Parathyroid adenoma (tissue), 2 donors: Measurements from ENCODE around the gene EHBP1L1.
"Not testable (repeated sequence)": the region's sequence is repeated elsewhere in the genome, so short reads cannot be mapped to it uniquely, and the experiment has no call there.

Experiments used
- H2AFZ ChIP-seq: fragments of 300-600 bp; sonication (generic); one replicate; pipeline ENCODE4 v1.7.0; 2017; ENCODE audit warnings: antibody characterized with exemption, mild to moderate bottlenecking
- H3K27ac ChIP-seq: fragments of 300-600 bp; sonication (generic); one replicate; pipeline ENCODE4 v1.7.0; 2017
- H3K27me3 ChIP-seq: fragments of 300-600 bp; sonication (generic); one replicate; pipeline ENCODE4 v1.7.0; 2017; ENCODE audit warnings: low read length; ENCODE audit not compliant: control insufficient read depth, insufficient read depth
- H3K36me3 ChIP-seq: fragments of 300-600 bp; sonication (generic); one replicate; pipeline ENCODE4 v1.7.0; 2017; ENCODE audit warnings: low read length; ENCODE audit not compliant: control insufficient read depth, insufficient read depth
- H3K4me1 ChIP-seq: fragments of 300-600 bp; sonication (generic); one replicate; pipeline ENCODE4 v1.7.0; 2017; ENCODE audit warnings: control low read depth
- H3K4me2 ChIP-seq: fragments of 300-600 bp; sonication (generic); one replicate; pipeline ENCODE4 v1.7.0; 2017; ENCODE audit warnings: low read length
- H3K4me3 ChIP-seq: fragments of 300-600 bp; sonication (generic); one replicate; pipeline ENCODE4 v1.7.0; 2017; ENCODE audit warnings: low read depth, low read length
- H3K79me2 ChIP-seq: fragments of 300-600 bp; sonication (generic); one replicate; pipeline ENCODE4 v1.7.0; 2017; ENCODE audit warnings: control low read depth
- H3K9ac ChIP-seq: fragments of 300-600 bp; sonication (generic); one replicate; pipeline ENCODE4 v1.7.0; 2017; ENCODE audit warnings: mild to moderate bottlenecking
- H3K9me3 ChIP-seq: fragments of 300-600 bp; sonication (generic); one replicate; pipeline ENCODE4 v1.7.0; 2017; ENCODE audit warnings: low read length; ENCODE audit not compliant: control insufficient read depth
- TF ChIP-seq, protein P1 (sequence below): fragments of 300-600 bp; sonication (generic); IDR thresholded peaks from one replicate; pipeline ENCODE4 v1.7.0; 2017; ENCODE audit warnings: antibody characterized with exemption, mild to moderate bottlenecking
- donor health status: primary hyperparathyroidism.

The EHBP1L1 gene

GRCh38 chr11:65560555-65561418, 15.1 kb upstream of the EHBP1L1 start:
- H3K4me2 ChIP-seq = no peak overlapping the region
- H3K36me3 ChIP-seq = no peaks in the 10 kb centered on the region
- TF ChIP-seq, protein P1, sequence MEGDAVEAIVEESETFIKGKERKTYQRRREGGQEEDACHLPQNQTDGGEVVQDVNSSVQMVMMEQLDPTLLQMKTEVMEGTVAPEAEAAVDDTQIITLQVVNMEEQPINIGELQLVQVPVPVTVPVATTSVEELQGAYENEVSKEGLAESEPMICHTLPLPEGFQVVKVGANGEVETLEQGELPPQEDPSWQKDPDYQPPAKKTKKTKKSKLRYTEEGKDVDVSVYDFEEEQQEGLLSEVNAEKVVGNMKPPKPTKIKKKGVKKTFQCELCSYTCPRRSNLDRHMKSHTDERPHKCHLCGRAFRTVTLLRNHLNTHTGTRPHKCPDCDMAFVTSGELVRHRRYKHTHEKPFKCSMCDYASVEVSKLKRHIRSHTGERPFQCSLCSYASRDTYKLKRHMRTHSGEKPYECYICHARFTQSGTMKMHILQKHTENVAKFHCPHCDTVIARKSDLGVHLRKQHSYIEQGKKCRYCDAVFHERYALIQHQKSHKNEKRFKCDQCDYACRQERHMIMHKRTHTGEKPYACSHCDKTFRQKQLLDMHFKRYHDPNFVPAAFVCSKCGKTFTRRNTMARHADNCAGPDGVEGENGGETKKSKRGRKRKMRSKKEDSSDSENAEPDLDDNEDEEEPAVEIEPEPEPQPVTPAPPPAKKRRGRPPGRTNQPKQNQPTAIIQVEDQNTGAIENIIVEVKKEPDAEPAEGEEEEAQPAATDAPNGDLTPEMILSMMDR = no peak
- H3K9me3 ChIP-seq = no peaks in the 10 kb centered on the region
- H3K27me3 ChIP-seq = no peaks in the 10 kb centered on the region
- peaks cover 19% of the 10 kb centered on the region for H3K4me1 ChIP-seq
- H3K4me3 ChIP-seq = no peak overlapping the region
- H3K79me2 ChIP-seq = peaks cover 10% of the 10 kb centered on the region
- H3K9ac ChIP-seq = no peak overlapping the region
- H3K27ac ChIP-seq = peak overlapping the region; percentile 87
- H2AFZ ChIP-seq = no peak overlapping the region

DNA sequence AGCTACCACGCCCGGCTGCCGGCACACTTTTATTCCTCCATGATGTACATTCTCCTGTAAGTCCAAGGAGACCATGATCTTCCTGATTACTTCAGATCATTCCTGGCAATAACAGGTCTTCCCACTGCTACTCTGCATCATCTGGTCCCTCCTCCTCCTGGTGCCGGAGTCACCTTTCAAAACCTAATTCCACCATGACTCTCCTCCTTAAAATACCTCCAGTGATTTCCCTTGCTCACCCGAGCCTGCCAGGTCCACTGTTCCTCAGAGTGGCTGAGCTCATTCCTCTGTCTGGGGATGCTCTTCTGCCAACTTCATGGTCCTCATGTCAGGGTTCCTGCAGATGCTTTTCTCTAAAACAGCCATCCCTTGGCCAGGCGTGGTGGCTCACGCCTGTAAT, 13.8 kb upstream of the EHBP1L1 start:
- H3K9ac ChIP-seq = no peak overlapping the region
- peaks cover 12% of the 10 kb centered on the region for H3K4me1 ChIP-seq
- no peaks in the 10 kb centered on the region for H3K36me3 ChIP-seq
- no peaks in the 10 kb centered on the region for H3K9me3 ChIP-seq
- no peak overlapping the region for H3K4me2 ChIP-seq
- no peak overlapping the region for H2AFZ ChIP-seq
- TF ChIP-seq, protein P1 = no peak
- H3K27ac ChIP-seq = no peak overlapping the region
- H3K27me3 ChIP-seq = no peaks in the 10 kb centered on the region
- no peak overlapping the region for H3K4me3 ChIP-seq
- H3K79me2 ChIP-seq = peaks cover 17% of the 10 kb centered on the region

- Histone ChIP-seq H3K9me3 (no peaks in the 10 kb centered on the region), H3K79me2 (peaks cover 18% of the 10 kb centered on the region), H3K9ac (no peak overlapping the region), H2AFZ (no peak overlapping the region), H3K27ac (no peak overlapping the region), H3K4me3 (no peak overlapping the region), H3K4me2 (no peak overlapping the region), H3K4me1 (peaks cover 12% of the 10 kb centered on the region), H3K36me3 (no peaks in the 10 kb centered on the region), H3K27me3 (no peaks in the 10 kb centered on the region)
- TF ChIP-seq, protein P1 = no peak
These were observed 13.1 kb upstream of the EHBP1L1 start for GRCh38 chr11:65562788-65563187.

DNA sequence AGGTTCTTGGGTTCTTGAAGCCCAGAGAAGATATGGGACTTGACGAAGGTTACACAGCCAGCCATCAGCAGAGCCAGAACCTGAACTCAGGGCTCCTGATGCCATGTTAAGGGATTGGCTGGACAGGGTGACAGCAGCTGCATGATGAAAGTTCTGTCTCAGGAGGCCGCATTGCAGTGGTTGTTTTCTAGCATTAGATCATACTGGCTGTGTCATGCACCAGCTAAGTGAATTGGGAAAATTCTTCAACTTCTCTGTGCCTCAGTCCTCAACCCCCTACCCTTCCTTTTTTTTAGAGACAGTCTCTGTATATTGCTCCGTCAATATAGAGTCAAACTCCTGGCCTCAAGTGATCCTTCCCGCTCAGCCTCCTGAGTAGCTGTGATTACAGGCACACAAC, 12.3 kb upstream of the EHBP1L1 start:
- no peak overlapping the region for H2AFZ ChIP-seq
- no peak overlapping the region for H3K27ac ChIP-seq
- no peaks in the 10 kb centered on the region for H3K27me3 ChIP-seq
- H3K4me1 ChIP-seq = peaks cover 11% of the 10 kb centered on the region
- no peak overlapping the region for H3K9ac ChIP-seq
- H3K9me3 ChIP-seq = no peaks in the 10 kb centered on the region
- H3K4me3 ChIP-seq = no peak overlapping the region
- TF ChIP-seq, protein P1 = no peak
- peaks cover 18% of the 10 kb centered on the region for H3K79me2 ChIP-seq
- H3K4me2 ChIP-seq = no peak overlapping the region
- H3K36me3 ChIP-seq = no peaks in the 10 kb centered on the region

DNA sequence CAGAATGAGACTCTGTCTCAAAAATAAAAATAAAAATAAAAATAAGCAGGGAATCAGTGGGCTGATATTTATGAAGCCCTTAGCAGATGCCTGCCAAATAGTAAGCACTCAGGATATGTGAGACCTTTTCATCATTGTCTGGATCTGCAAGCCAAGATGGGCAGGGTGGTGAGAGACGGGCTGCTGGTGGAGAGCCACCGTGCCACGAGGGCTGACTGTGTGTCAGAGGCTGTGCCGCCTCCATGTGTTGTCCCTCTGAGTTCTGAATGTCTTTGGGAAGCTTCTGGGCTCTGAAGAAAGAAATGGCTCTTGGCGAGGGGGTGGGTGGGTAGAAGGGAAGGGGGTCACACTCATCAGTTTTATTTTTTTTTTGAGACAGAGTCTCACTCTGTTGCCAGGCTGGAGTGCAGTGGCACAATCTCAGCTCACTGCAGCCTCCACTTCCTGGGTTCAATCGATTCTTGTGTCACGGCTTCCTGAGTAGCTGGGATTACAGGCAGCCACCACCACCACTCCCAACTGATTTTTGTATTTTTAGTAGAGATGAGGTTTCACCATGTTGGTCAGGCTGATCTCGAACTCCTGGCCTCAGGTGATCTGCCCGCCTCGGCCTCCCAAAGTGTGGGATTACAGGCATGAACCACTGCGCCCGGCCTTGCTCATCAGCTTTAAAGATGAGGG, 10.8 kb upstream of the EHBP1L1 start:
- not testable (repeated sequence) for H3K9ac ChIP-seq, H3K27ac ChIP-seq, H3K36me3 ChIP-seq, H3K27me3 ChIP-seq, H3K4me1 ChIP-seq, H3K4me3 ChIP-seq, H3K9me3 ChIP-seq, H3K4me2 ChIP-seq, H2AFZ ChIP-seq
- peaks cover 18% of the 10 kb centered on the region for H3K79me2 ChIP-seq
